Activated naive CD8-positive, alpha-beta T cell treated with anti-CD3 and anti-CD28 coated beads, Interleukin-2, amount 50 U/mL, for 16 hours (primary cell): ENCODE measurements around the gene PCSK6.

Experiments
- DNase-seq: peaks from one replicate; pipeline ENCODE4 v3.0.0-alpha.2; 2020; ENCODE audit warnings: low read depth, low spot score

Gene PCSK6

GRCh38 chr15:101447168-101447533 is 42.4 kb downstream of the PCSK6 start:
- DNase-seq: no peak

DNA sequence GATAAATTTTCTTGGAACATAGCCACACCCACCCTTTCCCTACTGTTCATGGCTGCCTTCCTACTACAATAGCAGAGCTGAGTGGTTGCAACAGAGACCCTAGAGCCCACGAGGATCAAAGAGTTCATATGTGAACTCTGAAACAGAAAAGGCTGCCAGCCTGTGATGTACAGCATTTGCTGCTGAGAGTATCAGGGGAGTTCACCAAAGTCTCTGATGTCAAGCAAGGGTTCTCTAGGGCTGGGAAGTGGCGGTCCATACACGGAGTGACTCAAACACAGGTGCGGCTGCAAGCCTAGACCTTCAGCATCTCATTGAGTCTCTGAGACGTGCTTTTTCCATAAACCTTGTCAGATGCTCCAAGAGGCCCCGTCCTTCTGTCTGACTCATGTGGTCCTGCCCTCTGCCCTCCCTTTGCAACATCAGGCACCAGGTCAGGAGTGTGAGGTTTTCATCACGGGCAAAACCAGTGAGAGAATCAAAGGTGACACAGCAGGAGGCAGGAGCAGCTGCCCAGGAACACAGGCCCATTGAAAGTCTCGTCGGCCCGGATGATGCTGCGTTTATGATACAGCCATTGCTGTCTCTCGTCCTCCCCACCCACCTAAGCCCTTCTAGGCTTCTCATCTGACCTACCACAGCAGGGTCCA is 42.9 kb downstream of the PCSK6 start:
- no peak for DNase-seq

GRCh38 chr15:101445562-101446517 is 43.7 kb downstream of the PCSK6 start:
- DNase-seq: no peak

- no peak for DNase-seq
These were observed 44.5 kb downstream of the PCSK6 start for GRCh38 chr15:101444807-101445508.

DNA sequence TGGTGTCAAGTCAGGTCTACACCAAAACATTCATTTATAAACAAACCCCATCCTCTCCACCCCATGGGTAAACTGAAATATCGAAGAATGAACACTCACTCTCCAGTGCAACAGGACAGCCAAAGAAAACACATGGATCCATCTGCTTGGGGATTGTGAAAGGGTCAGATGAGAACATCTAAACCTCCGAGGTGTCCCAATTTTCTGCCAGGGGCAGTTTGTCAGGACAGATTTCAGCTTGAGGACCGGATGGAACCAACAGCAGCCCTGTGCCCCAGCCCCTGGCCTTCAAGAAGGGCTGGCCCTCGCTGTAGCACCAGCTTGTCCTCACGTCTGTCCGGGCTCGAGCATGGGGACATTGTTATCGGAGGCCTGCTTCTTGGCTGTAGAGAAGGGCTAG is 45.5 kb downstream of the PCSK6 start:
- no peak for DNase-seq

GRCh38 chr15:101442272-101442671 is 47.2 kb downstream of the PCSK6 start:
- DNase-seq: no peak

DNA sequence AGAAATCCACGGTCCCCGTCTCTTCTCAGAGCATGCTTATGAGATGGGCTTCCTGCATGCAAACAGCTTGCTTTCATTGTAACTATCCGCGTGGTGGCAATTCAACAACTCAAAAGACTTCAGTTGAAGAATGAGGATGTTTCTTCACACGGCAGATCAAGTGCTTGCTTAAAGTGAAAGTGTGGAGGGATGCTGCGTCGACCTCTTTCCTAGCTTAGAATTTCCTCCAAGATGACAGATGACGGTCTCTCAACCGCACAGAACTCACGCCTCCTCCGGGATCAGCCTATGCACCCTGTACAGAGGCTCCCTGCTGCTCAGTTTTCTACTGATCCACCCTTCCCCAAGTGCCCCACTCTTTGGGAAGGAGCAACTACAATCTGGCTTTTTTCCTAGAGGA is 47.8 kb downstream of the PCSK6 start:
- no peak for DNase-seq

GRCh38 chr15:101440846-101441590 is 48.5 kb downstream of the PCSK6 start:
- DNase-seq: no peak

DNA sequence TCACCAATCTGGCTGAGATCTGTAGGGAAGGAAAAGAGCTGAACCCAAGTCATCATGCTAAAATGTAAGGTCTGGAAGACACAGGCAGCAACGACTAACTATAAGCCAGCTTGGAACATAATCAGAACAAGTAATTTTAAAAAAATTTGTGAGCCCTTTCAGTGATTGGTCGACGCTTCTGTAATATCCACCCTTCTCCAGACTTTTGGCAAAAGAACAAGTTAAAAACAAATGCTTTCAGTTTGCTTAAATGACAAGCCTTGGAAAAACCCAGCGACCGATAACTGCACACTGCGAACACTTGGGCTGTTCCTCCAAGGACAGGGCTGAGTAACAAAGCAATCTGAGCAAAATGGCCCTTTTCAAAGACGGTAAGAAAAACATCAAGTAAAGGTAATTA is 49.6 kb downstream of the PCSK6 start:
- no peak for DNase-seq

GRCh38 chr15:101439285-101439919 is 50.1 kb downstream of the PCSK6 start:
- DNase-seq: no peak

DNA sequence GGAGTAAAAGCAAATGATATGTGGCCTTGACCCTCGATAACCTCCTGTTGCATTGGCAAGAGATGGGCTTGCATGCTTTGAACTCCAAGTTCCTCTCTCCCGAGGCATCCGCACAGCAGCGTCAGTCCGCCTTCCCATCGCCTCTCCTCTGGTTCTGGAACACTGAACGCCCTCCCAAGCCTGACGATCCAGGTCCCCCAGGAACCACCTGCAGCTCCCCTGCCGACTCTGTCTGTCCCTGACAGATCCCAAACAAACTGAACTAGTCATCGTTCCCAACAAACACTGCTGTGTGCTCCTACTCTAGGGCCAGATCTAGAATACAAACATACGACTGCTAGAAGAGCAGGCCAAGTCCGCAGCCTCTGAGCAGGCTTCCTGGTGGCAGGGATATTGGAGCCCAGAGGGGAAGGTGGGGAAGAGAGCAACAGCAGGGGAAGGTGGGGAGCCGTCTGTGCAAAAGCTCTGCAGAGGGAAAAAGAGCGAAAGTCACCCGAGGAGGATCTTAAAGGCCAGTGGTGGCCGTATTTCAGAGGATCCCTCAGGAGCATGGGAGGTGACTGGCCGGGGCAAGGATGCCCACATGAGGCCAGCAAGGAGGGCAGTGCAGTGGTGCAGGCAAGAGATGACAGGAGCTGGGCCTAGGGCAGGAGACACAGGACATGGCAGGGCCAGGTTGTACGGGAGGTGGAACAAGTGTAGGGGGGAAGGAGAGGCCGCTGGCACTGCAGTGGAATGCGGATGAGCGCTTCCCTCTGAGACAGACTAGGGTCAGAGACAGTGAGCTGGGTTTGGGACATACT is 50.8 kb downstream of the PCSK6 start:
- no peak for DNase-seq

- no peak for DNase-seq
These were observed 51.7 kb downstream of the PCSK6 start for GRCh38 chr15:101437618-101438481.

DNA sequence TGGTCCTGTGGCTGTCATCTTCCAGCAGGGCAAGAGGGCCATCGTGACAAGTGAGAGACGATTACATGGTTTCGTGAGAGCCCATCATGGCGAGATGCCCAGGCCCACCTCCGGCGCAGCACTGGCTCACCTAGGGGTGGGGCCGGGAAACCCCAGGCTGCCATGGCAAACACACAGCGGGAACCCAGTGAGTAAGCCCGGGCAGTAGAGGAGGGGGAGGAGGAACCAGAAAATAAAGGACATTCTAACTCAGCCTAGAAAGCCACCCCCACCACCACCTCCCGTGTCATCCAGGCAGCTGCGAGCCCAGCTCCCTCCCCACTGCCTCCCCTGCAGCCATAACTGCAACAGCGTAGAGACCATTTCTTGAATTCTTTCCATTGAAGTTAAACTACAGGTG is 52.3 kb downstream of the PCSK6 start:
- DNase-seq: no peak

- DNase-seq: no peak
These were observed 53.0 kb downstream of the PCSK6 start for GRCh38 chr15:101436526-101436925.

DNA sequence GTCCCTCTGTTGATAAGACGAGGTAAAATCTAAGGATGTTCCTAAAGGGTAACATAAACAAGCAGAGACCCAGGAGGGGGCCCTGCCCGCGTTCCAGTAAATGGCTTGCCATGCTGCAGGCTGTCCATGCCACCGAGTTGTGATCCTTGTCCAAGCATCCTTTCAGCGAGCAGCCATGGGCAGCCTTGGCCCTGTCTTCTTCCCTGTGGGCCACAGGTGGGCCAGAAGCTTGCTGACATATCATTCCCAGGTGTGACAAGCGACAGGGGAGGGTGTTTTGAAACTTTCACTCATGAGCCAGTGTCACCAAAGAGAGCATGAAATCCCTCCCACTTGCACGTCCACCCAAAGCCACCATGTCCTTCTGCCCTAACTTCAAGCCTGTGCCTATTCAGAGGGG is 53.7 kb downstream of the PCSK6 start:
- DNase-seq: no peak

DNA sequence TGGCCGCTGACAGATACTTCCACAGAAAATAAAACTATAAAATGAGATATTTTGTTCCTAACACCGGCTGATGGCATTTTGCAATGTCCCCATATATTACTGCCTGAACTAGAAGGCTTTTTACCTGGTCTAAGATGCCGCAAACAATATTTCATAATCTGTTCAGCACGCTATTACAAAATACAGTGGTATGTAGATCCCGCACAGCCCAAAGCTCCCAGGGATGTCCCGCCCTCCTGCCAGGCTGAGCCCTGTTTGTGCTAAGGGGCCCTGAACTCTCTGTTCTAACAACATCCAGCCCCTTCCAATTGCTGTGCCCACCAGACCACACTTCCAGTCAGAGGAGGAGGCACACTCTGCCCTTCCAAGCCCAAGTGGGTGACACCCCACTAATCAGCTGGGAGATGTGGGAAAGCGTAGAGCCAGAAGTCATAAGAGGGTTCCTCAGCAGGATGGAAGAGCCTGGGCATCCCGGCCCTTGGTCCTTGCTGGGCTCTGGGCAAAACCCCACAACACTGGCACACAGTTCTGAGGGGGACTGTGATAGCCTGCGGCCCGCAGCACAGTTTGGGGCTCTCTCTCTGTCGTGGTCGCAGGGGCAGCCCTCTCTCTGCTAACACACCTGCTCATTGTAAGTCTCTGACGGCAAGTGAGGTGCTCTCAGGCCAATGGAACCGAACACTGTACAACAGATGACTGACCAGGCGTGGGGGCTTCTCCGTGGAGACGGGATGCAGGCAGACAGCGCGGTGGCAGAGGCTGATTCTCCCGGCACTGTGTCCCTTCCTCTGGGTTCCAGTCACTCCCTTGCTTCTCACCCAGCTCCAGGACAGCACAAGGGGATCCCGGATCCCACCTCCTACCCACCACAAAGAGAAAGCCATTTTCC is 55.2 kb downstream of the PCSK6 start:
- DNase-seq: no peak

DNA sequence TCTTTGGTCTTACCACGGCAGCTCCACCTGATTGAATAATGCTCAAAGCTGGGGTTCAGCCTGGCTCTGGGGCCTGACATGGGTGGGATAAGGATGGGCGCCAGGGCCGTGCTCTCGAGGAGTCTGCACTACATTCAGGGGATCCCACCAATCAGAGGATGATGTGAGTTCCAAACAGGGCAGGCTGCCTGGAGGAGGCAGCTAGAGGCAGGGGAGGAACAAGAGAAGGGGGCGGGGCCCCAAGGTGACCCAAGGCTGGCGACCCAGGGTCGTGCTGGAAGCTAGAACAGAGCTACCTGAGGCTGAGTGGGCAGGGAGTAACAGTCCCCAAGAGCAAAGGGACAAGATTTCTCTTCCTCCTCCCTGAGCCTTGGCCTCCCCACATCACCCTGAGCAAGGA is 56.1 kb downstream of the PCSK6 start:
- DNase-seq: no peak

- no peak for DNase-seq
These were observed 56.5 kb downstream of the PCSK6 start for GRCh38 chr15:101432982-101433381.
